ENCODE measurements around the gene ZNF433. TPM values are rescaled to one million over a fixed set of nuclear protein-coding genes. Genes with fewer than 3 reads are reported as not detected.
"Not testable (repeated sequence)": the region's sequence is repeated elsewhere in the genome, so short reads cannot be mapped to it uniquely, and the experiment has no call there.

ZNF433 gene
- total and polyA plus RNA-seq, 8 donors, result 3.7 to 9.9 (median 5.0) TPM

DNA sequence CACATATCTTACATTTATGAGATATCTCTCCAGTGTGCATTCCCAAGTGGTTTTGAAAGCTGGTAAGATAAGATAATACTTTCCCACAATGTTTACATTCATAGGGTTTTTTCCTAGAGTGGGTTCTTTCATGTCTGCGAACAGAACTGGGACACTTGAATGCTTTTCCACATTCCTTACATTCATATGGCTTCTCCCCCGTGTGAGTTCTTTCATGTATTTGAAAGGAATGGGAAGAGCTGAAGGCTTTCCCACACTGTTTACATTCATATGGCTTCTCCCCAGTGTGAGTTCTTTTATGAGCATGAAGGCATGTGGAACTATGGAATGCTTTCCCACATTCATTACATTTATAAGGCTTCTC is 19.7 kb downstream of the ZNF433 start:
- H3K36me3 ChIP-seq, result peaks cover 28 to 31% (median 30%) of the 10 kb centered on the region in 3 donors
- no peak for DNase-seq
- no peak overlapping the region for H3K27ac ChIP-seq
- peaks cover 0 to 7% (median 2%) of the 10 kb centered on the region in 4 donors for H3K9me3 ChIP-seq
- H3K4me1 ChIP-seq, result no peaks in the 10 kb centered on the region
- FAIRE-seq, result no peak
- intact Hi-C loops (cut with DNase I), result no loop called here
- TF ChIP-seq, protein P1, sequence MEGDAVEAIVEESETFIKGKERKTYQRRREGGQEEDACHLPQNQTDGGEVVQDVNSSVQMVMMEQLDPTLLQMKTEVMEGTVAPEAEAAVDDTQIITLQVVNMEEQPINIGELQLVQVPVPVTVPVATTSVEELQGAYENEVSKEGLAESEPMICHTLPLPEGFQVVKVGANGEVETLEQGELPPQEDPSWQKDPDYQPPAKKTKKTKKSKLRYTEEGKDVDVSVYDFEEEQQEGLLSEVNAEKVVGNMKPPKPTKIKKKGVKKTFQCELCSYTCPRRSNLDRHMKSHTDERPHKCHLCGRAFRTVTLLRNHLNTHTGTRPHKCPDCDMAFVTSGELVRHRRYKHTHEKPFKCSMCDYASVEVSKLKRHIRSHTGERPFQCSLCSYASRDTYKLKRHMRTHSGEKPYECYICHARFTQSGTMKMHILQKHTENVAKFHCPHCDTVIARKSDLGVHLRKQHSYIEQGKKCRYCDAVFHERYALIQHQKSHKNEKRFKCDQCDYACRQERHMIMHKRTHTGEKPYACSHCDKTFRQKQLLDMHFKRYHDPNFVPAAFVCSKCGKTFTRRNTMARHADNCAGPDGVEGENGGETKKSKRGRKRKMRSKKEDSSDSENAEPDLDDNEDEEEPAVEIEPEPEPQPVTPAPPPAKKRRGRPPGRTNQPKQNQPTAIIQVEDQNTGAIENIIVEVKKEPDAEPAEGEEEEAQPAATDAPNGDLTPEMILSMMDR (IDR thresholded peaks at IDR 0.05), result no peak
- H3K4me3 ChIP-seq, result no peak overlapping the region
- H3K27me3 ChIP-seq, result no peaks in the 10 kb centered on the region
- no peak for ATAC-seq
- 86 to 87% methylated on average over 2 of the region's 2 CpGs for WGBS, 2 donors

DNA sequence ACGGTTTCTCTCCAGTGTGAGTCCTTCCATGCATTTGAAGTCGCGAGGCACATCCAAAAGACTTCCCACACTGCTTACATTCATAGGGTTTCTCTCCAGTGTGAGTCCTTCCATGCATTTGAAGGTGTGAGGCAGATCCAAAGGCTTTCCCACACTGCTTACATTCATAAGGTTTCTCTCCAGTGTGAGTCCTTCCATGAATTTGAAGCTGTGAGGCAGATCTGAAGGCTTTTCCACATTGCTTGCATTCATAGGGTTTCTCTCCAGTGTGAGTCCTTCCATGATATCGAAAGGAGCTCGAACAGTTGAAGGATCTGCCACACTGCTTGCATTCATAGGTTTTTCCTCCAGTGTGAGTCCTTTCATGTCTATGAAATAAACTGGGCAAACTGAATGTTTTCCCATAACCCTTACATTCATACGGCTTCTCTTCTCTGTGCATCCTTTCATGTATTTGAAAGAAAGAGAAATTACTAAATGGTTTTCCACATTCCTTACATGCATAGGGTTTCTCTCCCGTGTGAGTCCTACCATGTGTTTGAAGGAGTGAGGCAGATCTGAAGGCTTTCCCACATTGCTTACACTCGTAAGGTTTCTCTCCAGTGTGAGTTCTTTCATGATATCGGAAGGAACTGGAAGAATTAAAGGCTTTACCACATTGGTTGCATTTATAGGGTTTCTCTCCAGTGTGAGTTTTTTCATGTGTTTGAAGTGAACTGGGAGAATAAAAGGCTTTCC is 20.3 kb downstream of the ZNF433 start:
- H3K36me3 ChIP-seq, result peaks cover 28 to 31% (median 30%) of the 10 kb centered on the region in 3 donors
- DNase-seq (no peak), FAIRE-seq (no peak)

DNA sequence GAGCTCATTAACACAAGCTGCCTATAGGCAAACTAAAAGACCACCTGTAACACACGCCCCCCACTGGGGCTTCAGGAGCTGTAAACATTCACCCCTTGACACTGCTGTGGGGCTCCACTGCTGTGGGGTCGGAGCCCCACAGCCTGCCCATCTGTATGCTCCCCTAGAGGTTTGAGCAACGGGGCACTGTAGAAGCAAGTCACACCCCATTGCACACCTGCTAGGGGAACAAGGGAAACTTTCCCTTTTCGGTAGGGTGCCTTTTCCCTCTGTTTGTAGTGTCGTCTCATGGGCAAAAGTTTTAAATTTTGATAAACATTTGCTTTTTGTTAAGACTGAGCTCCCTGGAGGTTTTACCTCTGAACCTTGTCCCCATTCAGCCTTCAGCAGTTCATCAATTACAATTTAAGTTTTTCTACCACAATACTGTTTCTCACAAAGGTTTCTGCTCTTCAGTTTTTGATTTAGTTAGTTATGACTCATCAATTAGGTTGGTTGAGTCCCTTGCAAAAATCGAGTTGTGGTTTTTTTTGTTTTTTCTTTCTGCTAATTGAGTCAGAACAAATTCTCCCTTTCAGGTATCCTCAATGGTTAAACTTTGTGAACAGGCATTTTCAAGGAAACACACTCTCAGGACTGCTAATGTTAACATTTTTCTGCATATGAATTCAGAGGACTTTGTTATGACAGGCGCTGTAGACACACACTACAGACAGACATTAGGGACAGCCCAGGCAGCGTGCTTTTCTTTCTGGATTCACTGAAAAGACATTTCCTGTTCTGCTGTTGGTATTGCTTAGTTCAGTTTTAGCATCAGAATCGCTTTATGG is 35.1 kb downstream of the ZNF433 start:
- DNase-seq, result no peak
- Histone ChIP-seq H3K4me3 (no peak overlapping the region), H3K36me3 (no peaks in the 10 kb centered on the region), H3K9me3 (no peaks in the 10 kb centered on the region), H3K27me3 (no peaks in the 10 kb centered on the region), H3K27ac (no peak overlapping the region), H3K4me1 (no peaks in the 10 kb centered on the region)
- ATAC-seq, result no peak
- no peak for FAIRE-seq
- 83% methylated on average over 9 of the region's 9 CpGs for WGBS, 2 donors
- TF ChIP-seq, protein P1 (IDR thresholded peaks at IDR 0.05), result no peak
- intact Hi-C loops (cut with DNase I), result no loop called here

More for the DNA sequence above, 20.3 kb downstream of the ZNF433 start:
- intact Hi-C loops (cut with DNase I), result no loop called here
- ATAC-seq, result no peak
- H3K4me3 ChIP-seq, result no peak overlapping the region
- no peaks in the 10 kb centered on the region for H3K4me1 ChIP-seq
- H3K27me3 ChIP-seq, result no peaks in the 10 kb centered on the region
- peaks cover 0 to 7% (median 2%) of the 10 kb centered on the region in 4 donors for H3K9me3 ChIP-seq
- 97 to 98% methylated on average over 9 of the region's 9 CpGs for WGBS, 2 donors
- TF ChIP-seq, protein P1 (IDR thresholded peaks at IDR 0.05), result no peak
- no peak overlapping the region for H3K27ac ChIP-seq

DNA sequence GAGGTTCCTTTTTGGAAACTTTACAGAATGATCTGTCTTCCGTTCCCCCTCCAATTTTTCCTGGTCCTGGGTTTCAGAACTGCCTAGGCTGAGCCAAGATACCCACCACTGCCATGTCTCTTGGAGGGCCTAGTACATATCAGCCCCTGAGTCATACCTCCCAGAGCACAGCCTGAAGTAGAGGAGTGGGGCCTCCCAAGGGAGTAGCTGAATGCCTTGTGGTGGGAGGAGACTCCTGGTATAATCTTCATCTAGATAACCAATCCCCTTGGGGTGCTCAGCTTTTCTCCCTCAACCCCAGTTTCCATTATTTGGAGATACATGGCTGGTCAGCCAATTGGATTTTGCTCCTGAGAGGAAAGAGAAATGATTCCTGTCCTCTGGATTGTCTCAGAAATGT is 40.3 kb downstream of the ZNF433 start:
- Histone ChIP-seq H3K27ac (no peak overlapping the region), H3K4me1 (no peaks in the 10 kb centered on the region), H3K9me3 (no peaks in the 10 kb centered on the region), H3K4me3 (no peak overlapping the region), H3K27me3 (no peaks in the 10 kb centered on the region), H3K36me3 (no peaks in the 10 kb centered on the region)
- FAIRE-seq (no peak), ATAC-seq (no peak), DNase-seq (no peak)
- 92 to 94% methylated on average over 1 of the region's 1 CpG for WGBS, 2 donors
- intact Hi-C loops (cut with DNase I), result loop anchor here in 1 of 3 donors (10.0 kb wide), 2 partner anchors 120 to 200 kb away; partner anchors contain the start of gene ZNF491
- TF ChIP-seq, protein P1 (IDR thresholded peaks at IDR 0.05), result no peak

DNA sequence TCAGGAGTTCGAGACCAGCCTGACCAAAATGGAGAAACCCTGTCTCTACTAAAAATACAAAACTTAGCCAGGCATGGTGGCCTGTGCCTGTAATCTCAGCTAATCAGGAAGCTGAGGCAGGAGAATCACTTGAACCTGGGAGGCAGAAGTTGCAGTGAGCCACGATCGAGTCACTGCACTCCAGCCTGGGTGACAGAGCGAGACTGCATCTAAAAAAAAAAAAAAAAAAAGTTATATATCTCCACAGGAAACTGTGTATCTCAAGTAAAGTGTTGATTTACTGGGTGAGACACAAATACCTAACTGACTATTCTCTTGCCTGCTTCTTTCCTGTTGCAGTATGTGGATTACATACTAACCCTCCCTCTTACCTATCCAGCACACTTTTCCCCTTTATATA is 43.6 kb downstream of the ZNF433 start:
- ATAC-seq, H3K27ac ChIP-seq, DNase-seq, H3K4me1 ChIP-seq, H3K36me3 ChIP-seq, FAIRE-seq, H3K27me3 ChIP-seq, H3K9me3 ChIP-seq, H3K4me3 ChIP-seq: not testable (repeated sequence)
- intact Hi-C loops (cut with DNase I), result loop anchor here in 1 of 3 donors (10.0 kb wide), 2 partner anchors 117 to 197 kb away; partner anchors contain the start of gene ZNF491
- 90 to 94% methylated on average over 4 of the region's 4 CpGs for WGBS, 2 donors
